Measurements from ENCODE around the gene MATR3. TPM values are rescaled to one million over a fixed set of nuclear protein-coding genes. Genes with fewer than 3 reads are reported as not detected.

MATR3 gene
- total RNA-seq, 2 donors from 2014 or later: 318 to 325 TPM

DNA sequence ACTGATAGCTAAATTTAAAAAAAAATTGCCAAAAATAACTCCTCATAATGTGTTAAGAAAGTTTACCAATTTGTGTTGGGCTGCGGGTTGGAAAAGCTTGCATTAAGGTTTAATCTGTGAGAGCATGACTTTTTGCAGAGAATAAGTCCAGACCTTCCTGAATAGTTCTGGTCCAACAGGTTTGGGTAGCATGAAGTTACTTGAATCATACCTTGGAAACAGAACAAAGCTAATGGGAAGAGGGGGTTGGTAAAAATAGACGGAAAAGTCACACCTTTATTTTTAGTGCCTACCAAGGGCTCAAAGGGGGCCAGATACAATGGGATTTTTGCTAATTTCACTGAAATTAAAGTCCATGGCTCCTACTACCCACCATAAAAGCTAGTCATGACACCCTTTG lies 17.1 kb upstream of the MATR3 start:
- DNase-seq (no peak), ATAC-seq (no peak)
- Mint-ChIP-seq H3K4me1 (peaks cover 44% of the 10 kb centered on the region), H3K4me3 (no peak overlapping the region), H3K36me3 (ENCODE audit: low read depth) (no peaks in the 10 kb centered on the region), H3K27ac (no peak overlapping the region), H3K27me3 (no peaks in the 10 kb centered on the region)
- H3K9me3 ChIP-seq (ENCODE audit: control insufficient read depth, low read length, poor library complexity, severe bottlenecking): no peaks in the 10 kb centered on the region

DNA sequence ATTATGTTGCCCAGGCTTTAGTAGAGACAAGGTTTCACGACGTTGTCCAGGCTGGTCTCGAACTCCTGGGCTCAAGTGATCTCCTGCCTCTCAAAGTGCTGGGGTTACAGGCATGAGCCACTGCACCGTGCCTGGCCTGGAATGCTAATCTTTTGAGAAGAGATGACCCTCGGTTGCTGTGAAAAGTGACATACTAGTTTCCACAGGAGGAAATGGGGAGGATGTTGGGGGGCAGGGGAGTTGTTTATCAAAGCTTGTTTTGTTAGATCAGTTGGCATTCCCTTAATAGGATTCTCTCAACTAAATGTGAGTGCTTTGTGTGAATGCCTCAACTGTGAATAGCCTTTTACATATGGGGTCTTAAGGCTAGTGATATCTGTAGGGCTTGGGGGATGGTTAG lies 16.4 kb upstream of the MATR3 start:
- peak overlapping the region; percentile 25 for H3K4me3 Mint-ChIP-seq

DNA sequence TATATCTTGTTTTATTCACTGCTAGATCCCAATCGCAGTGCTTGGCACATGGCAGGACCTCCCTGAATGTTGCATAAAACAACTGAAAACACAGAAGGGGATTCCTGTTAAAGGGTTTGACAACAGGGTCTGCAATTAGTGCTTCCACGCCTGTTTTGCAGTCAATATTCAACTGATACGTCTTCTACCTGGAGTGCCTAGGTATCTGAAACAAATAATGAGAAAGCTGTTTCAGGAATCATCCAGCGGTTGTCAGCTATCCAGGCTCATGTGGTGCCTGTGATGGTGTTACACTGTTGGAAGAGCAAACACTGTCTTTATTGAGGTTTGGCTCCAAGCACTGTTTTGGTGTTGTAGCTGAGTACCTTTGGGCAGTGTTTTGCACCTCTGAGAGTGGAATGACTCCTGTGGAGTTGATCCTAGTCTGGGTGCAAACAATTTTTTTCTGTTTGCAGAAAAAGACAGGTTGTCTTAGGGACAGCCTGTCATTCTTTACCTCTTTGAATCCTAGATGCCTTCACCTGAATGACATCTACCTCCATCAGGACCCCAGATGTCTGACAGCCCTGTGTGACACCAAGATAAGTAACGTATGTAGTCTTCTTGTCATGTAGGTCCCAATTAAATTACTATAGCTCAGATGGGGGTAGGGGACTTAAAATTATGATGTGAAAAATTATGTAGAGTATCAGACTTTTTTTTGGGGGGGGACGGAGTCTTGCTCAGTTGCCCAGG lies 14.8 kb upstream of the MATR3 start:
- Mint-ChIP-seq H3K36me3 (ENCODE audit: low read depth) (peaks cover 4% of the 10 kb centered on the region), H3K4me1 (peaks cover 28% of the 10 kb centered on the region), H3K27ac (no peak overlapping the region), H3K4me3 (no peak overlapping the region), H3K27me3 (no peaks in the 10 kb centered on the region)
- no peak for DNase-seq
- ATAC-seq: no peak
- H3K9me3 ChIP-seq (ENCODE audit: control insufficient read depth, low read length, poor library complexity, severe bottlenecking): no peaks in the 10 kb centered on the region

More for the DNA sequence above, 16.4 kb upstream of the MATR3 start:
- H3K36me3 Mint-ChIP-seq (ENCODE audit: low read depth): no peaks in the 10 kb centered on the region
- H3K27ac Mint-ChIP-seq: peak overlapping the region; percentile 34
- H3K27me3 Mint-ChIP-seq: no peaks in the 10 kb centered on the region
- ATAC-seq (no peak), DNase-seq (no peak)
- H3K4me1 Mint-ChIP-seq: peaks cover 42% of the 10 kb centered on the region
- H3K9me3 ChIP-seq (ENCODE audit: control insufficient read depth, low read length, poor library complexity, severe bottlenecking): no peaks in the 10 kb centered on the region

DNA sequence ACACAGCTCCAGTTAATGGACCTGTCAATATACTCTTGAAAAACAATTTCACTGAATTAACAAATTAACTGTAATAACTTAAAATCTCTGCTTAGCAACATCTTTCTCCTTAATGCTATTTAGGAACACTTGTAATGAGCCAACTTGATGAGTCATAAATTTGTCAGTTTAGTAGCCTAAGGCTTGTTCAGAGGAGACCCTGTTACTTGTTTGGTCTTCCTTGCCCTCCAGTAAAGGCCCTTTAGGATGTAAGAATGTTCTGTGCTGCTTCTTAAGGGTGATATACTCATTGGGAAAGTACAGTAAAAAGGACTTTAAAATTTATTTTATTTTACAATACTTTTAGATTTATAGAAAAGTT lies 11.4 kb upstream of the MATR3 start:
- Mint-ChIP-seq H3K4me3 (no peak overlapping the region), H3K27ac (no peak overlapping the region), H3K27me3 (no peaks in the 10 kb centered on the region), H3K36me3 (ENCODE audit: low read depth) (peaks cover 6% of the 10 kb centered on the region), H3K4me1 (peaks cover 5% of the 10 kb centered on the region)
- ATAC-seq (no peak), DNase-seq (no peak)
- H3K9me3 ChIP-seq (ENCODE audit: control insufficient read depth, low read length, poor library complexity, severe bottlenecking): no peaks in the 10 kb centered on the region

DNA sequence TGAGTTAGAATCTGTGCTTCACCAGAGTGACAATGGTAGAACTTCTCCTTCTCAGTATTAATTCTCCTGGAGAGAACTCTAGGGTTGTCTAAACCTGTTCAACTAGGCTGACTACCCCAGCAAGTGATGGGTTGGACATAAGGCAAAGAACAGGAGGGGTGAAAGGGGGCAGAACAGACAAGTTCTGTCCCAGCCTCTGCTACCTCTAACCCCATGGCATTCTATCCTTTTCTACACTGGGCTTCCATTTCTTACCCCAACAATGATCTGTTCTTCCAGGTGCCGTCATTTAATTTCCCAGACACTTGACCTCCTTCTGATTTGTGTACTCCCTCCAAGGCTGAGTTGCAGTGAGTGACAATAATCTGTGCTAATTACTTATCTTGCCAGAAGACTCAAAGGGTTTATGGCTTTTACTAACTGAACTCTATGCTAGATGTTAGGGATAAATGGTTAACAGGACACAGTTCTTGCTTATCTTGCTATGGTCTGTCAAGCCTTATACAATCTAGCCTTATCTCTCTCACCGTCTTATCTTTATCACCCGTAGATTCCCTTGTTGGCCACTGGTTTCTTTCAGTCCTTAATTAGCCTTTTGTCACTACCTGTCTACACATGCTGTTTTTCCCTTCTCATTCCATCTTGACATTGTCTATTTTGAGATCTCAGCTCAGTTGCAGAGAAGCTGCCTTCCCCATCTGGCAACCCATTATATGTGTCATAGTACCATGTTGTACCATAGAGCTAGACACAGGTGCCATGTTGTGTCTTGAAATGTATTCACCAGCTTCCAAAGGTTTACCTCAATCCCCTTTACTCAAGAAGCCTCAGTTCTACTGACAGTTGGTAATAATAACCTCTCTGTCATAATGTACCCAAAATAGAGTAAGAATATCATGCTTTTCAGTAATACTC lies 10.0 kb upstream of the MATR3 start:
- ATAC-seq (no peak), DNase-seq (no peak)
- Mint-ChIP-seq H3K4me3 (no peak overlapping the region), H3K27me3 (no peaks in the 10 kb centered on the region), H3K27ac (no peak overlapping the region), H3K4me1 (peaks cover 2% of the 10 kb centered on the region), H3K36me3 (ENCODE audit: low read depth) (peaks cover 6% of the 10 kb centered on the region)
- no peaks in the 10 kb centered on the region for H3K9me3 ChIP-seq (ENCODE audit: control insufficient read depth, low read length, poor library complexity, severe bottlenecking)

DNA sequence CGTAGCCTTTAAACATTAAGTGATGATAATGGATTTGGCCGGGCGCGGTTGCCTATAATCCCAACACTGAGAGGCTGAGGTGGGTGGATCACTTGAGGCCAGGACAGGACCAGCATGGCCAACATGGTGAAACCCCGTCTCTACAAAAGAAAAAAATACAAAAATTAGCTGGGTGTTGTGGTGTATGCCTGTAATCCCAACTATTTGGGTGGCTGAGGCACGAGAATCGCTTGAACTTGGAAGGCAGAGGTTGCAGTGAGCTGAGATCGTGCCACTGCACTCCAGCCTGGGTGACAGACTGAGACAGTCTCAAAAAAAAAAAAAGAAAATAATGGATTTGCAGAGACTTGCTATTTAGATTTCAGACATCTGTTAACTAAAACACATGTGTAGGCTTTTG lies 9.2 kb upstream of the MATR3 start:
- Mint-ChIP-seq H3K27me3 (no peaks in the 10 kb centered on the region), H3K4me1 (peaks cover 2% of the 10 kb centered on the region), H3K36me3 (ENCODE audit: low read depth) (peaks cover 6% of the 10 kb centered on the region), H3K27ac (no peak overlapping the region), H3K4me3 (no peak overlapping the region)
- DNase-seq (no peak), ATAC-seq (no peak)
- H3K9me3 ChIP-seq (ENCODE audit: control insufficient read depth, low read length, poor library complexity, severe bottlenecking): no peaks in the 10 kb centered on the region

DNA sequence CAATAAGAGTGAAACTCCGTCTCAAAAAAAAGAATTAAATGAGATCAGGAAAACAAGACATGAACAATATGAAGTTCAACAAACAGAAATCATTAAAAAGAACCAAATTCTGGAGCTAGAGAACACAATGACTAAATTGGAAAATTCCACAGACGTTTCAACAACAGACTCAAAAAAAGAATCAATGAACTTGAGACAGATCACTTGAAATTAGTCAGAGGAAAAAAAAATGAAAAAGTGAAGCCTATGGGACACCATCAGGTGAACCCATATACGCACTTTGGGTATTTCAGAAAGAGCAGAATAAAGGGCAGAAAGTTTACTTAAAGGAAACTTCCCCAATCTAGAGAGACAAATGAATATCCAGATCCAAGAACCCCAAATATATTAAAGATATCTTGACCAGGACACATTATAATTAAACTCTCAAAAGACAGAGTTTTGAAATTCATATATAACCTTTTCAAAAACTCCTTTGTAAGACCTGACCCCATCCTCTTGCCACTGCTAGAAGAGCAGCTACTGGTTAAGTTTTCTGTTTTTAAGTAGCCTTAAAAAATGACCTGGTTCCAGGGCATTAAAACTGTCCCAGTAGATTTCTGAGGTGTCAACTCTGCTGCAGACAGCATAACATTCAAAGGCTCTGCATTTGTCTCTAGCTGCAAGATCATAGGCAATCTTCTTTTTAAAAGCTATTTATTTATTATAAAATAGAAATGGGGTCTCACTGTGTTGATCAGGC lies 7.7 kb upstream of the MATR3 start:
- peaks cover 6% of the 10 kb centered on the region for H3K36me3 Mint-ChIP-seq (ENCODE audit: low read depth)
- H3K4me1 Mint-ChIP-seq: peaks cover 5% of the 10 kb centered on the region
- H3K9me3 ChIP-seq (ENCODE audit: control insufficient read depth, low read length, poor library complexity, severe bottlenecking): no peaks in the 10 kb centered on the region
- DNase-seq (no peak), ATAC-seq (no peak)
- H3K27me3 Mint-ChIP-seq: no peaks in the 10 kb centered on the region
- H3K27ac Mint-ChIP-seq: no peak overlapping the region
- H3K4me3 Mint-ChIP-seq: no peak overlapping the region

DNA sequence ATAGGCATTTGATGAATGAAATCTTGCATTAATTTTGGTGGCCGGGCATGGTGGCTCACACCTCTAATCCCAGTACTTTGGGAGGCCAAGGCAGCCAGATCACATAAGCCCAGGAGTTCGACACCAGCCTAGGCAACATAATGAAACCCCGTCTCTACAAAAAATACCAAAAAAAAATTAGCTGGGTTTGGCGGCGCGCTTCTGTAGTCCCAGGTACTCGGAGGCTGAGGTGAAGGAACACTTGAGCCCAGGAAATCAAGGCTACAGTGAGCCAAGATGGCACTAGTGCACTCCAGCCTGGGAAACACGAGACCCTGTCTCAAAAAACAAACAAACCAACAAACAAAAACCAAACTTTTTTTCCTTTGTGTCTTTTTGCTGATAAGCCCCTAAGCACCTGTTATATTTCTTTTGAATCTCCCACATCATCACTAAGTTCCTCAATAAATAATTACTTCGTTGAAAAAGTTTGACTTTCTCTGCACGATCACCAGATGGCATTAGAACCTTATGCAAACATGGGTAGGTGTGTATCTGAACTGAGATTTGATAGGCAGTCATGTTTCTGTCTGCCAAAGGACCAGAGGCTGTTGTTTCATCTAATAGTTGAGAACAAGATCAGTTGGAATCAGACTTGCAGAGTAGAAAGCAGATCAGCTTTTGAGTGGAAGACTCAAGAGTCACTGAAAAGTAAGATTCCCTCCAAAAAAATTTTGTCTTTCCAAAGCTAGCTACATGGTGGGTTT lies 5.5 kb upstream of the MATR3 start:
- H3K36me3 Mint-ChIP-seq (ENCODE audit: low read depth): peaks cover 6% of the 10 kb centered on the region
- H3K27me3 Mint-ChIP-seq: no peaks in the 10 kb centered on the region
- H3K4me3 Mint-ChIP-seq: no peak overlapping the region
- DNase-seq (no peak), ATAC-seq (peak; percentile 49)
- no peaks in the 10 kb centered on the region for H3K9me3 ChIP-seq (ENCODE audit: control insufficient read depth, low read length, poor library complexity, severe bottlenecking)
- H3K4me1 Mint-ChIP-seq: peaks cover 5% of the 10 kb centered on the region
- H3K27ac Mint-ChIP-seq: no peak overlapping the region

DNA sequence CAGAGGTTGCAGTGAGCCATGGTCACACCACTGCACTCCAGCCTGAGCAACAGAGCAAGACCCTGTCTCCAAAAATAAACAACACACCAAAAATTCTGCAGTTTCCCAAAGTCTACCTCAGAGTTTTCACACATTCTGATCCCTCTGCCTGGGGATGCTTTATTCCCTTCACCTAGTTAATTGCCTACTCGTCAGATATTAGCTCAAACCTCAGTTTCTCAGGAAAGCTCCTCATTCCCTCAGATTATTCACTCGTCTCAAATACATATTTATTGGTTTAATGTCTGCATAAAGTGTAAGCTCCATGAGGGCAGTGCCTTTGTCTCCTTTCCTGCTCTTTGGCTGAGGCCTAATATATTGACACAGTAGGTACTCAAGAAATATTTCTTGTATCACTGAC lies 2.5 kb upstream of the MATR3 start:
- no peaks in the 10 kb centered on the region for H3K27me3 Mint-ChIP-seq
- H3K27ac Mint-ChIP-seq: no peak overlapping the region
- H3K4me3 Mint-ChIP-seq: no peak overlapping the region
- DNase-seq (no peak), ATAC-seq (no peak)
- H3K9me3 ChIP-seq (ENCODE audit: control insufficient read depth, low read length, poor library complexity, severe bottlenecking): no peaks in the 10 kb centered on the region
- H3K36me3 Mint-ChIP-seq (ENCODE audit: low read depth): no peaks in the 10 kb centered on the region
- peaks cover 17% of the 10 kb centered on the region for H3K4me1 Mint-ChIP-seq

DNA sequence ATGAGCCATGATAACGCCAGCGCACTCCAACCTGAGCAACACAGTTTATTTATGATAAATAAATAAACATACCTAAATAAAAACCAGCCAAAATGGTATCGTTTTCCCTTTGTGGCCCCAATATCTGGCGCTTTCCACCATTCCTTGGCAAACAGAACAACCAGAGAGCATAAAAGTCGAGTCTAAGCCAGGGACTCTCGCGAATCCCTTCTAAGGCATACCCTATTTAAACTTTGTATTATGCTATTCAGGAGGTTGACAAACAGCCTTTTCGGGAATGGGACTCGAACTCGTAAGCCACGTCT lies 386 bp upstream of the MATR3 start:
- Mint-ChIP-seq H3K4me3 (peak overlapping the region; percentile 96), H3K27me3 (no peaks in the 10 kb centered on the region), H3K27ac (peak overlapping the region; percentile 96), H3K36me3 (ENCODE audit: low read depth) (no peaks in the 10 kb centered on the region), H3K4me1 (peaks cover 31% of the 10 kb centered on the region)
- ATAC-seq (no peak), DNase-seq (no peak)
- no peaks in the 10 kb centered on the region for H3K9me3 ChIP-seq (ENCODE audit: control insufficient read depth, low read length, poor library complexity, severe bottlenecking)

DNA sequence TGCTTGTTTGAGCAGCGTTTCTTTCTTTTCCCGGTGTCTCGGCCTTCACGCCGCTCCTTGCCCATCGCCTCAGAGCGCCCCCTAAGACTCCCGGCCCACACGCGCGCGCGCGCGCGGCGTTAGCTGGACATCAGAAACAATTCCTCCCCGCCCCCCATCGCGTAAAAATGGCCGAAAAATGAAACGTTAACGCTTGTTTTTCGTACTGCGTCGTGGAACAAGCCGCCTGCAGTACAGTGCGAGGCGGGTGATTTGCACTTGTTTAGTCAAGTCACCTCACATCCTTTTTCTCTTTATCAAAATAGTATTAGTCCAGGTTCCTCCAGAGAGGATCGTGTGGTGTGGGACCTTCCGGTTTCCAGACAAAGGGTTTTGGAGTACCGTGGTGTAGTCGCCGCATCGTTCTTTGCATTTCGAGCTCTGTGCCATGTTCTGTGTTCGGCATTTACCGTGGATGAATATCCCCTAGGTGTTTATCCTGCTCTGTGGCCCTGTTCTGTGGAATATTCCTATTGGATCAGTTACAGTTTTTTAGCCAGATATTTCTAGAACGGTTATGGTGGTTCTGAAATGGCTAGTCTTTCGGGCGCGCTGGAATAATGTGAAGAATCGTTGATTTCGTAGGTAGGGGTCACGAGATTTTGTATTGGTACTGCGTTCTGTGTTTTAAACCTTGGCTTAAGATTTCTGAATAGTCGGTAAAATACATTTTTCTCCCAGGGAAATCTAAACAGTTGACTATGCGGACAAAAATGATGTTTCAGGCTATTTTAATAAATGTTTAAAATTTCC lies 1.0 kb downstream of the MATR3 start:
- peaks cover 2% of the 10 kb centered on the region for H3K36me3 Mint-ChIP-seq (ENCODE audit: low read depth)
- peak; percentile 21 for ATAC-seq
- no peaks in the 10 kb centered on the region for H3K9me3 ChIP-seq (ENCODE audit: control insufficient read depth, low read length, poor library complexity, severe bottlenecking)
- DNase-seq: peak; percentile 31 to 37 (median 32)
- H3K4me1 Mint-ChIP-seq: peaks cover 45% of the 10 kb centered on the region
- no peaks in the 10 kb centered on the region for H3K27me3 Mint-ChIP-seq
- H3K27ac Mint-ChIP-seq: peak overlapping the region; percentile 96
- H3K4me3 Mint-ChIP-seq: peak overlapping the region; percentile 96

DNA sequence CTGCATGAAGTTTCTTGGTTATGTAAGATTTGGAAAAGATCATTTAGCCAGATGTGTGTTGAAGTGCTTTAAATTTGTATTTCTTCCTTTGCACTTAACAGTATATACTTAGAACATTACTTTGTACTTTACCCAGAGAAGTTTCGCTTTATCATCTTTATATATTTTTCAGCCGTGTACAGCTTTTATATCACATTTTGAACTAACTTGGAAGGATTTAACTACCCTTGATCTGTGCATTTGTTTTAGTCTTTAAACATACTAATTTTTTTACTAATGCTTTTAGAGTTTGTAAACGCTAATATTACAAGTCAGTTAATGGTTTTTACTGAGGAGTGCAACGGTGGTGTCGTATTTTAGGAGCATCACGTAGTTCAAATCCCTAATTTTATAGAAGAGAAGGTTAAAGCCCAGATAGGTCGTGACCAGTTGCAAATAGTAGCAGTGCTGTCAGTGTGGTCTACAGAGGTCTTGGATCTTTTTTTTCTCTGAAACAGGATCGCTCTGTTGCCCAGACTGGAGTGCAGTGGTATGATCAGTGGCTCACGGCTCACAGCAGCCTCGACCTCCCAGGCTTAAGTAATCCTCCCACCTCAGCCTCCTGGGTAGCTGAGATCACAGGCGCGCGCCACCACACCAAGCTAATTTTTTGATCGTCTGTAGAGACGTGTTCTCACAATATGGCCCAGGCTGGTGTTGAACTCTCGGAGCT lies 2.0 kb downstream of the MATR3 start:
- ATAC-seq (no peak), DNase-seq (no peak)
- Mint-ChIP-seq H3K27me3 (no peaks in the 10 kb centered on the region), H3K4me1 (peaks cover 50% of the 10 kb centered on the region), H3K36me3 (ENCODE audit: low read depth) (peaks cover 3% of the 10 kb centered on the region), H3K27ac (peak overlapping the region; percentile 96), H3K4me3 (peak overlapping the region; percentile 96)
- H3K9me3 ChIP-seq (ENCODE audit: control insufficient read depth, low read length, poor library complexity, severe bottlenecking): no peaks in the 10 kb centered on the region

All from T-helper 17 cell (primary cell).